Endothelial cell of umbilical vein (primary cell): ENCODE data around the gene ITPR2. TPM values are rescaled to one million over a fixed set of nuclear protein-coding genes. Genes with fewer than 3 reads are reported as not detected.

Experiments used
- BruUV-seq: library from RNA; stranded (reverse); fragments of 400-500 nt; replicated peaks from 2 replicates; lab custom pipeline; 2021; lab: Mats Ljungman, UMichigan
- CTCF ChIA-PET: fragments of 300-600, 350-600 bp; sonication (Branson Sonifier 250); formaldehyde crosslinking; loops from one replicate; lab custom pipeline; 2021; ENCODE audit warnings: antibody characterized with exemption, inconsistent platforms; lab: Charles Lee
- POLR2A ChIA-PET: fragments of 300-600, 350-600 bp; sonication (Branson Sonifier 250); formaldehyde crosslinking; loops from one replicate; lab custom pipeline; 2021; ENCODE audit warnings: antibody characterized with exemption, inconsistent platforms; lab: Charles Lee
- DNase-seq: peaks from one replicate; pipeline ENCODE4 v3.0.0-alpha.2; 2011; ENCODE audit warnings: low read depth, low spot score
- FAIRE-seq: peaks from 2 replicates; lab custom pipeline; 2011; peaks lifted over from hg19 to GRCh38; lab: Jason Lieb, UNC
- H2AFZ ChIP-seq: 2 replicates; pipeline ENCODE4 v1.6.0; 2012; ENCODE audit warnings: low read depth, low read length, control low read depth, inconsistent platforms
- H3K27ac ChIP-seq: 2 replicates; pipeline ENCODE4 v1.5.1; 2011; ENCODE audit warnings: low read depth, mild to moderate bottlenecking, control low read depth, low read length, moderate library complexity; ENCODE audit not compliant: insufficient read depth
- H3K27me3 ChIP-seq, 2 experiments: 2 replicates each; pipeline versions ENCODE4 v1.6.0 to v1.6.1; 2011; ENCODE audit warnings: low read length in 2 of 2, mixed read lengths in 1 of 2; ENCODE audit not compliant: control insufficient read depth in 2 of 2, insufficient read depth in 2 of 2
- H3K36me3 ChIP-seq, 2 experiments: 2 replicates in 1 of 2; 3 replicates in 1 of 2; pipeline ENCODE4 v1.5.1; 2011; ENCODE audit warnings: low read length in 2 of 2, mild to moderate bottlenecking in 1 of 2, moderate library complexity in 1 of 2; ENCODE audit not compliant: control insufficient read depth in 2 of 2, insufficient read depth in 2 of 2; ENCODE audit errors: extremely low read depth in 1 of 2
- H3K4me1 ChIP-seq: 3 replicates; pipeline ENCODE4 v1.5.1; 2011; ENCODE audit warnings: mild to moderate bottlenecking, low read length; ENCODE audit not compliant: control insufficient read depth, insufficient read depth; ENCODE audit errors: extremely low read depth
- H3K4me2 ChIP-seq: 2 replicates; pipeline ENCODE4 v1.6.1; 2011; ENCODE audit warnings: low read length, control low read depth, mixed read lengths; ENCODE audit not compliant: insufficient read depth
- H3K4me3 ChIP-seq, 3 experiments: fragments of 200-600 bp in 1 of 3; sonication (generic), shearing (Covaris generic) in 1 of 3; replicated peaks in 1 of 3; 2 replicates each; pipeline ENCODE4 v1.5.1; 2011 to 2016; ENCODE audit warnings: control low read depth in 3 of 3, low read length in 3 of 3, mild to moderate bottlenecking in 2 of 3, inconsistent platforms in 1 of 3, low read depth in 1 of 3, moderate library complexity in 1 of 3; ENCODE audit not compliant: insufficient read depth in 1 of 3
- H3K79me2 ChIP-seq: 2 replicates; pipeline ENCODE4 v1.6.0; 2012; ENCODE audit warnings: low read length, inconsistent platforms; ENCODE audit not compliant: control insufficient read depth, insufficient read depth
- H3K9ac ChIP-seq: replicated peaks from 2 replicates; pipeline ENCODE3; 2011; ENCODE audit warnings: low read length, control low read depth; ENCODE audit not compliant: insufficient read depth; ENCODE audit errors: extremely low read depth
- H3K9me1 ChIP-seq: replicated peaks from 3 replicates; pipeline ENCODE4 v1.6.0; 2011; ENCODE audit warnings: mild to moderate bottlenecking, low read length; ENCODE audit not compliant: control insufficient read depth, insufficient read depth; ENCODE audit errors: extremely low read depth
- H3K9me3 ChIP-seq: replicated peaks from 2 replicates; pipeline ENCODE4 v1.5.1; 2012; ENCODE audit warnings: low read length, inconsistent platforms; ENCODE audit not compliant: control insufficient read depth, insufficient read depth
- H4K20me1 ChIP-seq: replicated peaks from 2 replicates; pipeline ENCODE3; 2011; ENCODE audit warnings: mild to moderate bottlenecking, low read length; ENCODE audit not compliant: control insufficient read depth, insufficient read depth; ENCODE audit errors: extremely low read depth
- FOS ChIP-seq: IDR thresholded peaks from 2 replicates; pipeline ENCODE4 v1.6.1; 2011; ENCODE audit warnings: mild to moderate bottlenecking, low read length, moderate library complexity, borderline replicate concordance; ENCODE audit not compliant: insufficient read depth
- JUN ChIP-seq: IDR thresholded peaks from 2 replicates; pipeline ENCODE4 v1.6.1; 2011; ENCODE audit warnings: borderline replicate concordance, low read depth; ENCODE audit not compliant: insufficient read length, insufficient read depth
- POLR2A ChIP-seq: IDR thresholded peaks from 2 replicates; pipeline ENCODE4 v1.6.1; 2012; ENCODE audit warnings: low read depth, mild to moderate bottlenecking, control low read depth, low read length
- POLR2AphosphoS5 ChIP-seq: IDR thresholded peaks from 2 replicates; pipeline ENCODE4 v1.6.1; 2012; ENCODE audit warnings: low read depth, mild to moderate bottlenecking, control low read depth, low read length, moderate library complexity; ENCODE audit not compliant: insufficient read depth
- dilution Hi-C: fragments of 300-500 bp; cut with MboI; formaldehyde crosslinking; loops from one replicate; pipeline ENCODE4 v1.15.0; 2019; ENCODE audit warnings: low sequenced_read_pairs; ENCODE audit not compliant: extremely low pct_ligation_motif_present
- intact Hi-C: fragments of 100-400 bp; cut with micrococcal nuclease; formaldehyde crosslinking; loops from one replicate; pipeline ENCODE4 v1.10.0; 2022
- polyA plus RNA-seq, 4 experiments: library from polyadenylated mRNA; depleted of rRNA in 3 of 4; stranded (reverse) in 3 of 4; unstranded in 1 of 4; fragments of >200 nt; gene quantifications; 2 replicates each; pipeline versions ENCODE4 v1.2.1 to v1.2.3, GENCODE V29; 2011 to 2012; ENCODE audit warnings: missing spikeins in 1 of 4
- total RNA-seq: library from RNA; stranded (reverse); gene quantifications from 2 replicates; pipeline ENCODE4 v1.2.3, GENCODE V29; 2021
- TF ChIP-seq, protein P1 (sequence below): IDR thresholded peaks from 2 replicates; pipeline ENCODE4 v1.6.1; 2011; ENCODE audit not compliant: insufficient read depth, insufficient read length
- TF ChIP-seq, protein P2 (sequence below), 2 donors: IDR thresholded peaks; 1 replicate in 1 of 2; 2 replicates in 1 of 2; pipeline ENCODE4 v1.5.1; 2011; ENCODE audit warnings: low read length in 2 of 2, mild to moderate bottlenecking in 2 of 2, moderate library complexity in 2 of 2, control low read depth in 1 of 2, inconsistent platforms in 1 of 2, low read depth in 1 of 2; ENCODE audit not compliant: insufficient read depth in 1 of 2; ENCODE audit errors: extremely low read depth in 1 of 2

ITPR2 gene
- total and polyA plus RNA-seq, 2 donors (not counting 3 experiments of a cell fraction or from before 2014, with no cell fraction given) = 16.2 to 86.8 TPM

DNA sequence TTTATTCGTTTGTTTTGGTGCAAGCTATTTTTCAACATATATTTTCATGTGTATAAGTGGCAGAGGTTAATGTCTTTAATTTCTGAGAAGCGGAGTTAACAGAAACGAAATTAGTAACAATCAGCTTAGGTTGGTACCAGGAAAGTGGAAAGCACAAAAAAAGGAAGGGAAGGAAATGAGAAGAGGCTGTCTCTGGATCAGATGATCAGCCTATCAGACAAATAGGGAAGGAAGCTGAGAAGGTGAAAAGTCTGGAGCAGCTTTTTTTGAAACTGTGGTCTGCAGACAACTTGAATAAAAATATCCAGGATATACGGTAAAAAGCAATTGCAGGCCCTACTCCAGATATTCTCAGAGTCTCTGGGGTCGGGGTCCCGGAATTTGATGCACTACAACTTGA lies 372.6 kb downstream of the ITPR2 start:
- intact Hi-C loops (no loop called here), dilution Hi-C loops (no loop called here)
- Histone ChIP-seq H3K9me1 (no peaks in the 10 kb centered on the region), H3K27me3 (no peaks in the 10 kb centered on the region), H3K4me2 (no peak overlapping the region), H3K79me2 (no peaks in the 10 kb centered on the region), H4K20me1 (no peaks in the 10 kb centered on the region), H3K4me3 (no peak overlapping the region), H3K4me1 (no peaks in the 10 kb centered on the region), H3K27ac (no peak overlapping the region), H3K36me3 (peaks cover 0 to 9% of the 10 kb centered on the region in 2 experiments), H3K9me3 (no peaks in the 10 kb centered on the region), H3K9ac (no peak overlapping the region), H2AFZ (no peak overlapping the region)
- CTCF ChIA-PET = no interaction called here
- TF ChIP-seq, protein P1, sequence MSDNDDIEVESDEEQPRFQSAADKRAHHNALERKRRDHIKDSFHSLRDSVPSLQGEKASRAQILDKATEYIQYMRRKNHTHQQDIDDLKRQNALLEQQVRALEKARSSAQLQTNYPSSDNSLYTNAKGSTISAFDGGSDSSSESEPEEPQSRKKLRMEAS = no peak
- TF ChIP-seq FOS = no peak
- TF ChIP-seq POLR2AphosphoS5 = no peak
- TF ChIP-seq, protein P2, sequence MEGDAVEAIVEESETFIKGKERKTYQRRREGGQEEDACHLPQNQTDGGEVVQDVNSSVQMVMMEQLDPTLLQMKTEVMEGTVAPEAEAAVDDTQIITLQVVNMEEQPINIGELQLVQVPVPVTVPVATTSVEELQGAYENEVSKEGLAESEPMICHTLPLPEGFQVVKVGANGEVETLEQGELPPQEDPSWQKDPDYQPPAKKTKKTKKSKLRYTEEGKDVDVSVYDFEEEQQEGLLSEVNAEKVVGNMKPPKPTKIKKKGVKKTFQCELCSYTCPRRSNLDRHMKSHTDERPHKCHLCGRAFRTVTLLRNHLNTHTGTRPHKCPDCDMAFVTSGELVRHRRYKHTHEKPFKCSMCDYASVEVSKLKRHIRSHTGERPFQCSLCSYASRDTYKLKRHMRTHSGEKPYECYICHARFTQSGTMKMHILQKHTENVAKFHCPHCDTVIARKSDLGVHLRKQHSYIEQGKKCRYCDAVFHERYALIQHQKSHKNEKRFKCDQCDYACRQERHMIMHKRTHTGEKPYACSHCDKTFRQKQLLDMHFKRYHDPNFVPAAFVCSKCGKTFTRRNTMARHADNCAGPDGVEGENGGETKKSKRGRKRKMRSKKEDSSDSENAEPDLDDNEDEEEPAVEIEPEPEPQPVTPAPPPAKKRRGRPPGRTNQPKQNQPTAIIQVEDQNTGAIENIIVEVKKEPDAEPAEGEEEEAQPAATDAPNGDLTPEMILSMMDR (IDR thresholded peaks at IDR 0.05; ENCODE audit: extremely low read depth in 1 of 2, insufficient read depth in 1 of 2, low read depth in 1 of 2, low read length in 2 of 2) = no peak
- TF ChIP-seq POLR2A = no peak
- TF ChIP-seq JUN = no peak
- BruUV-seq = no TSS peak
- FAIRE-seq (no peak), DNase-seq (no peak)
- POLR2A ChIA-PET = no interaction called here
